T-cell (primary cell): ENCODE results near the gene C14orf132. TPM values are rescaled to one million over a fixed set of nuclear protein-coding genes. Genes with fewer than 3 reads are reported as not detected.

ENCODE experiments used
- ATAC-seq, 4 experiments: fragments of 200-7000 bp in 3 of 4; fragments of 150-1000 bp in 1 of 4; cut with Tn5 transposase; replicated peaks in 1 of 4; 1 replicate in 3 of 4; 2 replicates in 1 of 4; pipeline ENCODE4 v1.10.0; 2021; ENCODE audit warnings: moderate library complexity in 3 of 4, mild to moderate bottlenecking in 2 of 4, moderate number of reproducible peaks in 1 of 4
- CTCF ChIA-PET, 2 donors: fragments of 300-600 bp; sonication (Branson Sonifier 250); formaldehyde crosslinking; loops; one replicate each; lab custom pipeline; 2022; ENCODE audit warnings: antibody characterized with exemption in 2 of 2; lab: Charles Lee
- POLR2A ChIA-PET, 2 donors: fragments of 300-600 bp; sonication (Branson Sonifier 250); formaldehyde crosslinking; loops; one replicate each; lab custom pipeline; 2022; ENCODE audit warnings: antibody characterized with exemption in 2 of 2; lab: Charles Lee
- DNase-seq, 35 experiments: peaks; one replicate each; pipeline versions ENCODE4 v3.0.0 to v3.0.0-alpha.2; 2013 to 2023
- H3K27ac ChIP-seq: one replicate; pipeline ENCODE4 v1.5.1; 2013; ENCODE audit warnings: low read length
- H3K27me3 ChIP-seq, 2 experiments: replicated peaks in 1 of 2; 1 replicate in 1 of 2; 2 replicates in 1 of 2; pipeline versions ENCODE4 v1.6.1 to v1.7.0; 2013; ENCODE audit warnings: low read length in 1 of 2, mixed read lengths in 1 of 2; ENCODE audit not compliant: control insufficient read depth in 2 of 2, insufficient read depth in 2 of 2; ENCODE audit errors: extremely low read depth in 1 of 2
- H3K36me3 ChIP-seq, 2 donors: 1 replicate in 1 of 2; 2 replicates in 1 of 2; pipeline versions ENCODE4 v1.6.1 to v1.7.0; 2013; ENCODE audit warnings: low read length in 1 of 2; ENCODE audit not compliant: control insufficient read depth in 2 of 2, insufficient read depth in 1 of 2; ENCODE audit errors: extremely low read depth in 1 of 2
- H3K4me1 ChIP-seq, 2 experiments: 1 replicate in 1 of 2; 2 replicates in 1 of 2; pipeline versions ENCODE4 v1.6.1 to v1.7.0; 2013; ENCODE audit warnings: low read length in 2 of 2, mixed read lengths in 1 of 2; ENCODE audit not compliant: insufficient read depth in 2 of 2, control insufficient read depth in 1 of 2; ENCODE audit errors: extremely low read depth in 1 of 2
- H3K4me3 ChIP-seq, 2 donors: 1 replicate in 1 of 2; 2 replicates in 1 of 2; pipeline versions ENCODE4 v1.5.1 to v1.7.0; 2013; ENCODE audit warnings: mild to moderate bottlenecking in 2 of 2, low read length in 1 of 2, moderate library complexity in 1 of 2; ENCODE audit not compliant: control insufficient read depth in 1 of 2; ENCODE audit errors: extremely low read depth in 1 of 2
- H3K9me3 ChIP-seq: 2 replicates; pipeline ENCODE4 v1.7.0; 2013
- H3K27ac Mint-ChIP-seq, 2 donors: one replicate each; pipeline ENCODE4 v1.8.0; 2020 to 2021; ENCODE audit warnings: mild to moderate bottlenecking in 2 of 2, mixed read lengths in 2 of 2
- H3K27me3 Mint-ChIP-seq, 2 donors: one replicate each; pipeline ENCODE4 v1.8.0; 2021 to 2022; ENCODE audit warnings: mixed read lengths in 2 of 2
- H3K36me3 Mint-ChIP-seq: one replicate; pipeline ENCODE4 v1.8.0; 2021; ENCODE audit warnings: mixed read lengths
- H3K4me1 Mint-ChIP-seq, 3 donors: one replicate each; pipeline ENCODE4 v1.8.0; 2020 to 2022; ENCODE audit warnings: mixed read lengths in 3 of 3, mild to moderate bottlenecking in 1 of 3
- H3K4me3 Mint-ChIP-seq, 3 donors: one replicate each; pipeline ENCODE4 v1.8.0; 2020 to 2022; ENCODE audit warnings: mild to moderate bottlenecking in 3 of 3, mixed read lengths in 3 of 3, moderate library complexity in 3 of 3
- H3K9me3 Mint-ChIP-seq, 3 donors: one replicate each; pipeline ENCODE4 v1.8.0; 2020 to 2022; ENCODE audit warnings: mixed read lengths in 3 of 3
- WGBS: methylation state at CpG from one replicate; pipeline ENCODE4 v1.1.5; 2013; ENCODE audit warnings: missing lambda C conversion rate; ENCODE audit not compliant: insufficient coverage; 5-methylcytosine and 5-hydroxymethylcytosine counted together
- total RNA-seq, 35 experiments: library from RNA in 6 of 35; stranded (reverse) in 6 of 35; fragments of 120-200 nt in 1 of 35; gene quantifications; one replicate each; pipeline versions ENCODE4 v1.2.1 to v1.2.4 and lab custom pipeline; 2013 to 2026

C14orf132 gene
- total RNA-seq, 5 donors from 2014 or later (not counting 1 experiment from before 2014, with no cell fraction given), result 3.5 to 8.4 (median 5.2) TPM

DNA sequence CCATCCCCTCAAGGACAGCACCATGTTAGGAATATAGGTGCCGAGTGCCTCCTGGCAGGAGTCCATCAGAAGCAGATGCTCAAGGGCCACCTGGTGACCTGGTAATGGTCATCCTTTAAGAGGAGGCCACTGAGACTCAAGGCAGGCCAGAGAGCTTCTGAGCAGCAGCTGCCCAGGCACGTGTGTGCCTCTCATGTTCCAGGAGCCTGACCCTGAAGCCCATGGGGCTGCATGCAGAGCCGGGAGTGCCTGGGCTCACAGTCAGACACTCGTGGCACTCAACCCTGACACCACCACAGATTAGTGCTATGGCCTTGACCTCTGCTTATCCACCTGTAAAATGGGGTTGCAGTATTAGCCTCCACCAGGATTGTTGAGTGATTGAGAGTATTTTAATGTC, 45.6 kb downstream of the C14orf132 start:
- Mint-ChIP-seq H3K27ac (no peak overlapping the region), H3K9me3 (no peaks in the 10 kb centered on the region), H3K4me3 (no peak overlapping the region), H3K36me3 (peaks cover 3% of the 10 kb centered on the region), H3K4me1 (no peaks in the 10 kb centered on the region), H3K27me3 (peaks cover 3 to 10% of the 10 kb centered on the region in 2 donors)
- no peaks in the 10 kb centered on the region for H3K4me1 ChIP-seq
- H3K36me3 ChIP-seq, result no peaks in the 10 kb centered on the region
- 53% methylated on average over 3 of the region's 4 CpGs for WGBS
- H3K9me3 ChIP-seq, result no peaks in the 10 kb centered on the region
- ATAC-seq (no peak), DNase-seq (no peak)
- no peak overlapping the region for H3K27ac ChIP-seq
- peaks cover 0 to 36% of the 10 kb centered on the region in 2 experiments for H3K27me3 ChIP-seq
- ChIA-PET CTCF (no interaction called here), POLR2A (no interaction called here)
- no peak overlapping the region for H3K4me3 ChIP-seq

DNA sequence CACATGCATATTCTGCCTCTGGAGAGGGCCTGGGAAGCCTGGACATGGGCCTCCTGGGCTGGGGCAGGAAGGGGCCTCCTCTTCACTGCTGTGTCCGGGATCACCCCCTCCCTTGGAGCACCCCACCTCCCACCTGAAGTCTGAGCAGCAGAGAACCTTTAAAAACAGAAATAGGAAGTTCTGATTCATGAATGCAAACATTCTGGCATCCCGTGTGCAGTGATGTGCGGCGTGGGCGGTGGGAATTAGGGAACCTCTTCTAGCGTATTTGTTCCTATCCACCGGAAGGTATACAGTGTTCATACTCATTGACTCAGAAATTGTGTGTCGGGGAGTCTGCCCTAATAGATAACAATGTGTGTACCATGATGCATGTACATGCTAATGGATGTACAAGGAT, 46.2 kb downstream of the C14orf132 start:
- H3K27me3 Mint-ChIP-seq, result peaks cover 3 to 10% of the 10 kb centered on the region in 2 donors
- DNase-seq (no peak), ATAC-seq (no peak)
- POLR2A ChIA-PET, result no interaction called here
- H3K4me3 Mint-ChIP-seq, result no peak overlapping the region
- Histone ChIP-seq H3K36me3 (no peaks in the 10 kb centered on the region), H3K4me1 (no peaks in the 10 kb centered on the region), H3K4me3 (no peak overlapping the region), H3K27ac (no peak overlapping the region), H3K9me3 (no peaks in the 10 kb centered on the region), H3K27me3 (peaks cover 0 to 36% of the 10 kb centered on the region in 2 experiments)
- H3K9me3 Mint-ChIP-seq, result no peaks in the 10 kb centered on the region
- 25% methylated on average over 5 of the region's 8 CpGs for WGBS
- H3K27ac Mint-ChIP-seq, result no peak overlapping the region
- no peaks in the 10 kb centered on the region for H3K4me1 Mint-ChIP-seq
- H3K36me3 Mint-ChIP-seq, result peaks cover 3% of the 10 kb centered on the region
- CTCF ChIA-PET, result no interaction called here

DNA sequence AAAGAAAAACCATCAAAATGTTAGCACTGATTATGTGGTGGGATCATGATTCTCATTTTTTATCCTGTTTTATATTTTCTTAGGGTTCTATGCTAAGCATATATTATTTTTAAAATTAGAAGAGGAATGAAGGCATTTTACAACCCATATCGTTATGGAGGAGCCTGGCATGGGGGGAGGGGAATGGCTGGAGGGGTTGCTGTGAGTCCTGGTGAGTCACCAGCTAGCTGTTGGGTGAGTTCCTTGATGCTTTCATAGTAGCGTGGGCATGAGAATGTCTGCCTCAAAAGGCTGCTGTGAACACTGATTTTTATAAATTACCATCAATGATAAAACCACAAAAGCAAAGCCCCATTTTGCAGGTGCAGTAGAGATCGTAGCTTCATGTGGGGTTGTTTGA, 46.9 kb downstream of the C14orf132 start:
- POLR2A ChIA-PET, result no interaction called here
- CTCF ChIA-PET, result no interaction called here
- H3K27me3 ChIP-seq, result peaks cover 0 to 34% of the 10 kb centered on the region in 2 experiments
- H3K4me1 ChIP-seq, result no peaks in the 10 kb centered on the region
- no peak overlapping the region for H3K27ac ChIP-seq
- ATAC-seq, result no peak
- WGBS, result no CpG with 5 or more reads among the region's 3 CpGs
- H3K27me3 Mint-ChIP-seq, result peaks cover 3 to 8% of the 10 kb centered on the region in 2 donors
- H3K9me3 ChIP-seq, result no peaks in the 10 kb centered on the region
- H3K9me3 Mint-ChIP-seq, result no peaks in the 10 kb centered on the region
- H3K4me3 ChIP-seq, result no peak overlapping the region
- peaks cover 2% of the 10 kb centered on the region for H3K36me3 Mint-ChIP-seq
- no peak overlapping the region for H3K4me3 Mint-ChIP-seq
- no peak for DNase-seq
- H3K36me3 ChIP-seq, result no peaks in the 10 kb centered on the region
- H3K27ac Mint-ChIP-seq, result no peak overlapping the region
- H3K4me1 Mint-ChIP-seq, result no peaks in the 10 kb centered on the region

DNA sequence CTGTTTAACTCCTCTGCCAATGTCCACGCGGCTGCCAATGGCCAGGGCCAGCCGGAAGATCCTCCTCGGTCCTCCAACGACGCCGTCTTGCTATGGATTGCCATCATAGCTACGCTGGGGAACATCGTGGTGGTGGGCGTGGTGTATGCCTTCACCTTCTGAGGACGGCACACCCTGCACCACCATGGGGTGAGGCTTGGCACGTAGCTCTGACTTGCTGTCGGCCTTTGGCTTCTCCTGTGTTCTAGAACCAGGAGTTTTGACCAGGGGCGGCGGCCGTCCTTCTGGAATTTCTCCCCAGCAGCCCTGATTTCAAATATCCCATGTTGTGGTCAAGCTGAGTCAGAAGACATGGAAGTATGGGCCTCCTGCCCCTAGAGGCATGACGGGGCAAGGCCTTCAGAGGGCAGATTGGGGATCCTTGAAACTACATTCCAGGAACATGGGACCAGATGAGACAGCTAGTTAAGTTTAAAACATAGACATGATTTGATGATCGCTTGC, 47.5 kb downstream of the C14orf132 start:
- Mint-ChIP-seq H3K9me3 (no peaks in the 10 kb centered on the region), H3K27ac (no peak overlapping the region), H3K4me3 (no peak overlapping the region), H3K4me1 (no peaks in the 10 kb centered on the region), H3K36me3 (no peaks in the 10 kb centered on the region), H3K27me3 (peaks cover 3 to 7% of the 10 kb centered on the region in 2 donors)
- H3K4me3 ChIP-seq, result no peak overlapping the region
- no peaks in the 10 kb centered on the region for H3K4me1 ChIP-seq
- CTCF ChIA-PET, result no interaction called here
- POLR2A ChIA-PET, result no interaction called here
- no peak overlapping the region for H3K27ac ChIP-seq
- ATAC-seq (no peak), DNase-seq (no peak)
- no peaks in the 10 kb centered on the region for H3K9me3 ChIP-seq
- peaks cover 0 to 34% of the 10 kb centered on the region in 2 experiments for H3K27me3 ChIP-seq
- WGBS, result 92% methylated on average over 15 of the region's 18 CpGs
- no peaks in the 10 kb centered on the region for H3K36me3 ChIP-seq

DNA sequence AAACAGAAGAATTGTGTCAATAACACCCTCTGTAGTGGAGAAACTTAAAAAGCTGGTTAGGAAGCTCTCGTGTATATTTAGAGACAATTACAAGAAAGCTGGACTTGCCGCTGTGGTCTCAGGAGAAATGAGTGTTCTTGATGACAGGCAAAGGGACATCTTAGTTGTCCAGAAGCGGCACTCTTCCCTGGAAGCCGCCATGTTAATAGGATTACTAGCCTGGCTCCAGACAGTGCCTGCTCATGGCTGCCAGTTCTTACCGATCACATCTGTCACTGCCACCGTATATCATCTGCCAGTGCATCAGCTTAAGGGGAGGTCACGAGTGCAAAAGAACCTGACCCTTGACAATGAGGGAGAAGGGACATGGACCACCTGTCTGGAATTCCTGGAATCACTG, 48.9 kb downstream of the C14orf132 start:
- WGBS, result 91% methylated on average over 7 of the region's 7 CpGs
- no peaks in the 10 kb centered on the region for H3K36me3 Mint-ChIP-seq
- H3K4me3 Mint-ChIP-seq, result no peak overlapping the region
- ChIA-PET CTCF (no interaction called here), POLR2A (no interaction called here)
- no peak overlapping the region for H3K4me3 ChIP-seq
- peaks cover 0 to 3% of the 10 kb centered on the region in 2 donors for H3K27me3 Mint-ChIP-seq
- no peaks in the 10 kb centered on the region for H3K4me1 ChIP-seq
- H3K9me3 ChIP-seq, result no peaks in the 10 kb centered on the region
- H3K36me3 ChIP-seq, result no peaks in the 10 kb centered on the region
- H3K4me1 Mint-ChIP-seq, result no peaks in the 10 kb centered on the region
- no peaks in the 10 kb centered on the region for H3K9me3 Mint-ChIP-seq
- no peak overlapping the region for H3K27ac ChIP-seq
- peaks cover 0 to 26% of the 10 kb centered on the region in 2 experiments for H3K27me3 ChIP-seq
- no peak overlapping the region for H3K27ac Mint-ChIP-seq
- no peak for ATAC-seq
- DNase-seq, result no peak

DNA sequence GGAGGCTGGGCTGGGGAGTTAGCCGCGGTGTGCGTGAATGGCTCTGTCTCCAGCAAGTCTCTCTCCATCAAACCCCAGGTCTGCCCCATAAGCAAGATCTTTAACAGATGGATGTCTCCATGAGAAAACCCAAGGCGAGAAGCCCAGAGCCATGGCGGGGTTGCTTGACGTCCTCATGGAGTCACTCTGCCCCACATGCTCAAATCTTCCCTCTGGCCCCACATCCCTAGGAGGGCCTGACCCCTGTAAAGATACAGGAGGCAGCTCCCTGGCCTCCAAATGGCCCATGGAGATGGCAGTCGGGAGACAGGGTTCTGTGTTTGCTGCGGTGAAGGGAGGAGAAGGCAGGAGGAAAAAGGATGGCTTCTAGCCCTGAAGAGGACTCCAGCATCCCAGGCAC, 49.3 kb downstream of the C14orf132 start:
- no peaks in the 10 kb centered on the region for H3K9me3 ChIP-seq
- H3K27ac Mint-ChIP-seq, result no peak overlapping the region
- H3K9me3 Mint-ChIP-seq, result no peaks in the 10 kb centered on the region
- no peak for ATAC-seq
- H3K4me3 ChIP-seq, result no peak overlapping the region
- CTCF ChIA-PET, result no interaction called here
- no peak overlapping the region for H3K4me3 Mint-ChIP-seq
- peaks cover 0 to 26% of the 10 kb centered on the region in 2 experiments for H3K27me3 ChIP-seq
- 93% methylated on average over 5 of the region's 8 CpGs for WGBS
- POLR2A ChIA-PET, result no interaction called here
- H3K27me3 Mint-ChIP-seq, result peaks cover 0 to 3% of the 10 kb centered on the region in 2 donors
- no peak overlapping the region for H3K27ac ChIP-seq
- no peak for DNase-seq
- no peaks in the 10 kb centered on the region for H3K36me3 ChIP-seq
- no peaks in the 10 kb centered on the region for H3K36me3 Mint-ChIP-seq
- no peaks in the 10 kb centered on the region for H3K4me1 ChIP-seq
- no peaks in the 10 kb centered on the region for H3K4me1 Mint-ChIP-seq

DNA sequence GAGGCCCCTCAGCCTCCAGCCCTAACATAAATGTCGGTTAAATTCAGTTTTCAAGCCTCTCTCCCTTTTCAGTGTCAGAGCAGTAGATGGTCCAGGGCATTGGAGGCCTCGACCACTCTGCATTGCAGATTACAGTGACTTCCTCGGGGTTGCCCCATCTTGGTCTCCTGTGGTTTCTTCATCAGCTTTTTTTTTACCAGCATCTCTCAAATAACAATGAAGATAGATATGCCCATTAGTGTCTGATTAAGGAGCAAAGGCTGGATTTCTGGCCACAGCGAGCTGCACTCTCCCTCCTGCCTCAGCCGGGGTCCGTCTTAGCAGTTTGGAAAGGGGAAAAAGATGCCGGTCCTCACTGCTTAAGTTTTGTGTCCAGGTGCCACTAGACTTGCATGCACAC, 49.7 kb downstream of the C14orf132 start:
- Histone ChIP-seq H3K9me3 (no peaks in the 10 kb centered on the region), H3K4me3 (no peak overlapping the region), H3K27me3 (peaks cover 0 to 26% of the 10 kb centered on the region in 2 experiments), H3K27ac (no peak overlapping the region), H3K36me3 (no peaks in the 10 kb centered on the region), H3K4me1 (no peaks in the 10 kb centered on the region)
- WGBS, result 95% methylated on average over 4 of the region's 7 CpGs
- no peaks in the 10 kb centered on the region for H3K9me3 Mint-ChIP-seq
- peaks cover 0 to 1% of the 10 kb centered on the region in 2 donors for H3K27me3 Mint-ChIP-seq
- H3K4me3 Mint-ChIP-seq, result no peak overlapping the region
- DNase-seq (no peak), ATAC-seq (no peak)
- H3K36me3 Mint-ChIP-seq, result no peaks in the 10 kb centered on the region
- no peak overlapping the region for H3K27ac Mint-ChIP-seq
- POLR2A ChIA-PET, result no interaction called here
- CTCF ChIA-PET, result no interaction called here
- H3K4me1 Mint-ChIP-seq, result no peaks in the 10 kb centered on the region
